B cell (primary cell): Measurements from ENCODE around the gene CELA2A. TPM values are rescaled to one million over a fixed set of nuclear protein-coding genes. Genes with fewer than 3 reads are reported as not detected.
"Not testable (repeated sequence)": the region's sequence is repeated elsewhere in the genome, so short reads cannot be mapped to it uniquely, and the experiment has no call there.

ENCODE experiments used
- ATAC-seq: fragments of 200-7000 bp; cut with Tn5 transposase; one replicate; pipeline ENCODE4 v1.10.0; 2021; ENCODE audit warnings: low read depth, mild to moderate bottlenecking, moderate number of reproducible peaks, moderate library complexity
- CTCF ChIA-PET: fragments of 350-600 bp; sonication (Branson Sonifier 250); formaldehyde crosslinking; loops from one replicate; lab custom pipeline; 2021; ENCODE audit warnings: antibody characterized with exemption, inconsistent platforms; lab: Charles Lee
- POLR2A ChIA-PET: fragments of 350-600 bp; sonication (Branson Sonifier 250); formaldehyde crosslinking; loops from one replicate; lab custom pipeline; 2021; ENCODE audit warnings: antibody characterized with exemption; lab: Charles Lee
- DNase-seq: peaks from one replicate; pipeline ENCODE4 v3.0.0; 2013
- H2AFZ ChIP-seq: 2 replicates; pipeline ENCODE4 v1.6.1; 2012; ENCODE audit warnings: mild to moderate bottlenecking, low read depth, low read length; ENCODE audit not compliant: insufficient read depth, poor library complexity, severe bottlenecking
- H3K27ac ChIP-seq, 2 donors: 1 replicate in 1 of 2; 2 replicates in 1 of 2; pipeline ENCODE4 v1.5.1; 2012 to 2013; ENCODE audit warnings: low read length in 2 of 2, mild to moderate bottlenecking in 2 of 2, moderate library complexity in 1 of 2
- H3K27me3 ChIP-seq, 4 experiments: fragments of 200-600 bp in 1 of 4; sonication (generic) in 1 of 4; replicated peaks in 1 of 4; 1 replicate in 2 of 4; 2 replicates in 2 of 4; pipeline versions ENCODE4 v1.6.1 to v1.7.0; 2013 to 2016; ENCODE audit warnings: low read length in 3 of 4, mild to moderate bottlenecking in 2 of 4, mixed read lengths in 1 of 4, moderate library complexity in 1 of 4; ENCODE audit not compliant: insufficient read depth in 4 of 4, control insufficient read depth in 3 of 4; ENCODE audit errors: control extremely low read depth in 1 of 4
- H3K36me3 ChIP-seq, 2 experiments: replicated peaks in 1 of 2; 1 replicate in 1 of 2; 2 replicates in 1 of 2; pipeline versions ENCODE4 v1.6.1 to v1.7.1; 2013; ENCODE audit warnings: low read length in 1 of 2; ENCODE audit not compliant: insufficient read depth in 2 of 2, control insufficient read depth in 1 of 2; ENCODE audit errors: control extremely low read depth in 1 of 2, extremely low read depth in 1 of 2
- H3K4me1 ChIP-seq, 2 donors: fragments of 200-600 bp in 1 of 2; sonication (generic) in 1 of 2; 1 replicate in 1 of 2; 2 replicates in 1 of 2; pipeline versions ENCODE4 v1.5.1 to v1.6.1; 2013 to 2017; ENCODE audit warnings: low read length in 2 of 2; ENCODE audit not compliant: control insufficient read depth in 2 of 2, insufficient read depth in 2 of 2
- H3K4me2 ChIP-seq: replicated peaks from 2 replicates; pipeline ENCODE3; 2012; ENCODE audit warnings: mild to moderate bottlenecking, low read depth, low read length; ENCODE audit not compliant: poor library complexity, severe bottlenecking
- H3K4me3 ChIP-seq, 5 experiments: fragments of 200-600 bp in 1 of 5; sonication (generic) in 1 of 5; 1 replicate in 3 of 5; 2 replicates in 2 of 5; pipeline versions ENCODE4 v1.5.1 to v1.7.0; 2011 to 2016; ENCODE audit warnings: low read length in 4 of 5, mild to moderate bottlenecking in 4 of 5, low read depth in 2 of 5, control low read depth in 1 of 5, moderate library complexity in 1 of 5; ENCODE audit not compliant: insufficient read depth in 1 of 5; ENCODE audit errors: control extremely low read depth in 1 of 5, extremely low read depth in 1 of 5
- H3K79me2 ChIP-seq: fragments of 200-600 bp; sonication (generic); one replicate; pipeline ENCODE4 v1.6.0; 2016; ENCODE audit warnings: low read length; ENCODE audit not compliant: control insufficient read depth, insufficient read depth
- H3K9ac ChIP-seq: fragments of 200-600 bp; sonication (generic); 2 replicates; pipeline ENCODE4 v1.6.1; 2017; ENCODE audit warnings: mild to moderate bottlenecking, low read length, moderate library complexity
- H3K9me3 ChIP-seq, 3 donors: one replicate each; pipeline versions ENCODE4 v1.6.1 to v1.7.1; 2013; ENCODE audit warnings: low read length in 2 of 3; ENCODE audit not compliant: control insufficient read depth in 2 of 3, insufficient read depth in 1 of 3; ENCODE audit errors: control extremely low read depth in 1 of 3
- H4K20me1 ChIP-seq: 2 replicates; pipeline ENCODE4 v1.6.0; 2012; ENCODE audit warnings: mild to moderate bottlenecking, low read length; ENCODE audit not compliant: insufficient read depth, control insufficient read depth, poor library complexity, severe bottlenecking
- H3K27ac Mint-ChIP-seq: one replicate; pipeline ENCODE4 v1.8.0; 2021; ENCODE audit warnings: mixed read lengths
- H3K27me3 Mint-ChIP-seq: one replicate; pipeline ENCODE4 v1.8.0; 2021; ENCODE audit warnings: mixed read lengths
- H3K4me1 Mint-ChIP-seq: one replicate; pipeline ENCODE4 v1.8.0; 2021; ENCODE audit warnings: mixed read lengths
- H3K4me3 Mint-ChIP-seq: one replicate; pipeline ENCODE4 v1.8.0; 2021; ENCODE audit warnings: mixed read lengths
- H3K9me3 Mint-ChIP-seq: one replicate; pipeline ENCODE4 v1.8.0; 2022; ENCODE audit warnings: mixed read lengths; ENCODE audit not compliant: insufficient read depth
- EZH2 ChIP-seq: IDR thresholded peaks from 2 replicates; pipeline ENCODE4 v1.6.1; 2012; ENCODE audit warnings: borderline replicate concordance, low read depth, mild to moderate bottlenecking, moderate library complexity, low read length; ENCODE audit not compliant: insufficient read depth, poor library complexity, severe bottlenecking
- WGBS: methylation state at CpG from one replicate; pipeline ENCODE4 v1.1.5; 2013; ENCODE audit warnings: missing lambda C conversion rate; ENCODE audit not compliant: insufficient coverage; 5-methylcytosine and 5-hydroxymethylcytosine counted together
- intact Hi-C: fragments of 100-400 bp; cut with micrococcal nuclease; formaldehyde crosslinking; loops from one replicate; pipeline ENCODE4 v1.10.0; 2022
- polyA plus RNA-seq: library from polyadenylated mRNA; depleted of rRNA; stranded (reverse); fragments of >200 nt; gene quantifications from 2 replicates; pipeline ENCODE4 v1.2.3, GENCODE V29; 2012
- total RNA-seq, 2 donors: library from RNA; stranded (reverse); fragments of 120-200 nt in 1 of 2; gene quantifications; 1 replicate in 1 of 2; 2 replicates in 1 of 2; pipeline versions ENCODE4 v1.2.3 to v1.2.4, GENCODE V29; 2013 to 2022
- TF ChIP-seq, protein P1 (sequence below): fragments of 200-600 bp; IDR thresholded peaks from one replicate; pipeline ENCODE4 v1.8.0; 2022; ENCODE audit warnings: antibody characterized with exemption, mild to moderate bottlenecking

The CELA2A gene
- total and polyA plus RNA-seq, 2 donors (not counting 1 experiment from before 2014, with no cell fraction given): not detected

- Histone ChIP-seq H3K27ac (no peak overlapping the region), H3K9ac (no peak overlapping the region), H3K4me2 (no peak overlapping the region), H3K4me3 (no peak overlapping the region), H3K36me3 (peaks cover 0 to 2% of the 10 kb centered on the region in 2 experiments), H2AFZ (no peak overlapping the region), H3K4me1 (no peaks in the 10 kb centered on the region), H3K9me3 (no peaks in the 10 kb centered on the region), H3K27me3 (no peaks in the 10 kb centered on the region), H4K20me1 (peaks cover 7% of the 10 kb centered on the region), H3K79me2 (no peaks in the 10 kb centered on the region)
- intact Hi-C loops: loop anchor here (5.0 kb wide), 1 partner anchor 51 kb away; no protein-coding TSS in a partner anchor
- Mint-ChIP-seq H3K27me3 (no peaks in the 10 kb centered on the region), H3K27ac (no peak overlapping the region), H3K4me3 (no peak overlapping the region), H3K4me1 (no peaks in the 10 kb centered on the region), H3K9me3 (no peaks in the 10 kb centered on the region)
- WGBS: 98% methylated on average over 8 of the region's 9 CpGs
- ATAC-seq (no peak), DNase-seq (no peak)
- TF ChIP-seq EZH2: no peak
- TF ChIP-seq, protein P1, sequence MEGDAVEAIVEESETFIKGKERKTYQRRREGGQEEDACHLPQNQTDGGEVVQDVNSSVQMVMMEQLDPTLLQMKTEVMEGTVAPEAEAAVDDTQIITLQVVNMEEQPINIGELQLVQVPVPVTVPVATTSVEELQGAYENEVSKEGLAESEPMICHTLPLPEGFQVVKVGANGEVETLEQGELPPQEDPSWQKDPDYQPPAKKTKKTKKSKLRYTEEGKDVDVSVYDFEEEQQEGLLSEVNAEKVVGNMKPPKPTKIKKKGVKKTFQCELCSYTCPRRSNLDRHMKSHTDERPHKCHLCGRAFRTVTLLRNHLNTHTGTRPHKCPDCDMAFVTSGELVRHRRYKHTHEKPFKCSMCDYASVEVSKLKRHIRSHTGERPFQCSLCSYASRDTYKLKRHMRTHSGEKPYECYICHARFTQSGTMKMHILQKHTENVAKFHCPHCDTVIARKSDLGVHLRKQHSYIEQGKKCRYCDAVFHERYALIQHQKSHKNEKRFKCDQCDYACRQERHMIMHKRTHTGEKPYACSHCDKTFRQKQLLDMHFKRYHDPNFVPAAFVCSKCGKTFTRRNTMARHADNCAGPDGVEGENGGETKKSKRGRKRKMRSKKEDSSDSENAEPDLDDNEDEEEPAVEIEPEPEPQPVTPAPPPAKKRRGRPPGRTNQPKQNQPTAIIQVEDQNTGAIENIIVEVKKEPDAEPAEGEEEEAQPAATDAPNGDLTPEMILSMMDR: no peak
- POLR2A ChIA-PET: no interaction called here
- CTCF ChIA-PET: interaction anchor here (9.6 kb wide), 1 partner anchor 110 kb away, joined by 292 read pairs; no protein-coding TSS in a partner anchor
Observed at GRCh38 chr1:15433471-15433870, 23.1 kb upstream of the CELA2A start.

DNA sequence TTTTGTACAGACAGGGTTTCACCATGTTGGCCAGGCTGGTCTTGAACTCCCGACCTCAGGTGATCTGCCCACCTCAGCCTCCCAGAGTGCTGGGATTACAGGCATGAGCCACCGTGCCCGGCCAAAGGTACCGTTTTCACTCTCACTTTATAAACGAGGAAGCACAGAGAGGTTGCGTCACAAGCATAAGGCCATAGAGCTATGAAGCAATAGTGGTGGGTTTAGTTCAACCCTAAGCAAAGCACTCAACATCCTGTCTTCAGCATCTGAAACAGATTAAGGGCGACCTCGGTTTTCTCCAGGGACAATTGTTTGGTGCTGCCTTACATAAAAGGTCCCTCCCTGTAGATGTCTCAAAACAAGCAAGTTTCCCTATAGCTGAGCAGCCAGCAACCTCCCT, 21.8 kb upstream of the CELA2A start:
- H3K27me3 Mint-ChIP-seq, H2AFZ ChIP-seq, H4K20me1 ChIP-seq, H3K27ac ChIP-seq, H3K9me3 ChIP-seq, H3K4me3 ChIP-seq, DNase-seq, H3K27ac Mint-ChIP-seq, POLR2A ChIA-PET, H3K4me1 Mint-ChIP-seq, H3K9me3 Mint-ChIP-seq, H3K27me3 ChIP-seq, H3K36me3 ChIP-seq, H3K4me3 Mint-ChIP-seq, ATAC-seq, H3K9ac ChIP-seq, H3K79me2 ChIP-seq, H3K4me1 ChIP-seq, H3K4me2 ChIP-seq: not testable (repeated sequence)
- intact Hi-C loops: loop anchor here (5.0 kb wide), 1 partner anchor 52 kb away; no protein-coding TSS in a partner anchor
- WGBS: 88% methylated on average over 1 of the region's 8 CpGs
- CTCF ChIA-PET: interaction anchor here (0.6 to 9.6 kb wide), 3 partner anchors 17 to 306 kb away, joined by 3 to 292 read pairs (median 5); no protein-coding TSS in a partner anchor
